IPS-18c (cell line): ENCODE measurements around the gene PYGB.

ENCODE experiments used
- H3K4me3 ChIP-seq: 2 replicates; pipeline ENCODE4 v1.7.0; 2013; ENCODE audit warnings: low read depth, mild to moderate bottlenecking, low read length, moderate library complexity; ENCODE audit not compliant: insufficient read depth
- H3K9me3 ChIP-seq: one replicate; pipeline ENCODE4 v1.6.1; 2013; ENCODE audit warnings: mild to moderate bottlenecking, low read length, moderate library complexity; ENCODE audit not compliant: control insufficient read depth, insufficient read depth

PYGB gene

GRCh38 chr20:25271486-25272222 lies 23.8 kb downstream of the PYGB start:
- no peak overlapping the region for H3K4me3 ChIP-seq

DNA sequence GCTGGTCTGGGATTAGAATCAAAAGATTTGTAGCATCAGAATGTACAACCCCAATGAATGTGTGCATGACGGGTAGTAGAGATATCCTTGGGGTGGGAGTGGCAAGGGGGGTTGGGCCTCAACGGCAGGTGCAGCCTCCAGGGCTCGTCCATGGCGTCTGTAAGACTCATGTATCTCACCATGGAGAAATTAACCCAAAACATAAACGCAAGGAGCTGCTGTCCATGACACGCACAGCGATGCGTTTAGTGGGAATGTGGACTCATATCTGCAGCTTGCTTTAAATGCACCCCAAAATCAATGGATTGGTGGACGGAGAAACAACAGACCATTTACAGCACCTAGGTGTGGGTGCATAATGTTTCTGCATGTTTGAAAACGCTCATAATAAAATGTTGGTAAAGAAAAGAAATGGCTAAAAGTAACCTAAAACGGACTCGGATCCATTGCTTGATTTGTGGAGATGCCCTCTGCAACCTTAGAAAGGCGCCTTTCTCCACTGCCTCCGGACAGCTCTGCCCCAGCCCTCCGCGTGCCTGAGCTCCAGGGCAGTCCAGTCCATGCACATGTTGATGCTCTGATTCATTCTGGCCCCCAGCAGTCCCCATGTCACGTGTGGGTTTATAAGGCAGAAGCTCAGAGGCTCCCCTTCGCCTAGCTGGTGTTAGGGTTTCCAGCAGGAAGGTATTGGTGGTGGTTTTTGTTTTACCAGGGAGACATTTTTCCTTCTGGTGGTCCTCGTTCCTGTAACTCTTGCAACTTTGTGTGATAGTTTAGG lies 24.5 kb downstream of the PYGB start:
- H3K9me3 ChIP-seq: no peaks in the 10 kb centered on the region
- no peak overlapping the region for H3K4me3 ChIP-seq

More at GRCh38 chr20:25271486-25272222, 23.8 kb downstream of the PYGB start:
- H3K9me3 ChIP-seq: no peaks in the 10 kb centered on the region

DNA sequence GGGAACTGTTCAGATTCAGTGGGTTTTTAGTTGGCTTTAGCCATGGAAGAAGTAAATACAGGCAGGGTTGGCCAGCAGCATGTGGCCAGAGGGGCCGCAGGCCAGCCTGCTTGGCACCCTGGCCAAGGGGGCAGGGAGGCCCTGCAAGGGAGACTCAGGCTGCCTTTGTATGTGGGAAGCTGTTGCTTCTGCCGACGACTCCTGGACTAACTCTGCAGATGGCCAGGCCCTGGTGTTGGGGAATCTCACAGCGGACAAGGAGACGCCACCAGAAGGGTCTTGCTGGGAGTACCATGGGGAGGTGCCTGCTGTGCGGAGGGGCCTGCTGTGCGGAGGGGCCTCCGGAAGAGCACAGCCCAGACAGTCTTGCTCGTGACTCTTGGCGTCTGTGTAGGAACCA lies 25.2 kb downstream of the PYGB start:
- no peak overlapping the region for H3K4me3 ChIP-seq
- H3K9me3 ChIP-seq: no peaks in the 10 kb centered on the region

DNA sequence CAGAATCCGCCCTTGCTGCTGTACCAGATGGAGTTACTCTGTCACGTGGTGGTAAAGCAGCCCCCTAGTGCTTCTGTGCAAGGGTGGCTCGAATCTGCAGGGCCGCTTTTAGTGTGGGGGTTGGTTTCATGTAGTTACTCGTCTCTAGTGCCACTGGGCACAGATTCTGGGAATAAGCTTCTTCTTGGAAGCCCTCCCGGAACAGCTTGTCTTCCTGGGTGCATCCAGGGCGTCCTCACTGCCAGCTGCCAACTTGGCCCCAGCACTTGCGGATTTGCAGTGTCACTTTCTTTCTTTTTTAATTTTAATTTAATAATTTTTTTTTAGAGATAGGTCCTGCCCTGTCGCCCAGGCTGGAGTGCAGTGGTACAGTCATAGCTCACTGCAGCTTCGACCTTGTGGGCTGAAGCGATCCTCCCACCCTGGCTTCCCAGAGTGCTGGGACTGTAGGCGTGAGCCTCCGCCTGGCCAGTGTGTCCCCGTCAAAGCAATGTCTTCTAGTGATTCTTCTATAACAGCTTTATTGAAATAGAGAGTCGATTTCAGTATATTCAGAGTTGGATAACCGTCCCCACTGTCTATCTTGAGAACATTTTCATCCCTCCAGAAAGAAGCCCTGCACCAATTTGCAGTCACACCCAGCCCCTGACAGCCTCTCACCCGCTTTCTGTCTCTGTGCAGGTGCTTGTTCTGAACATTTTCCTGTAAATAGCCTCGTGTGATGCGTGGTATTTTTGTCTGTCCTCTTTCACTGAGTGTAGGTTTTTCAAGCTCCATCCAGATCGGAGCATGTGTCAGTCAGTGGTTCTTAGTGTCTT lies 25.9 kb downstream of the PYGB start:
- Histone ChIP-seq H3K4me3 (no peak overlapping the region), H3K9me3 (no peaks in the 10 kb centered on the region)

- no peaks in the 10 kb centered on the region for H3K9me3 ChIP-seq
Measured at GRCh38 chr20:25274481-25274880, 26.6 kb downstream of the PYGB start.

GRCh38 chr20:25274891-25275812 lies 27.3 kb downstream of the PYGB start:
- no peaks in the 10 kb centered on the region for H3K9me3 ChIP-seq

More at GRCh38 chr20:25274481-25274880, 26.6 kb downstream of the PYGB start:
- H3K4me3 ChIP-seq: no peak overlapping the region

DNA sequence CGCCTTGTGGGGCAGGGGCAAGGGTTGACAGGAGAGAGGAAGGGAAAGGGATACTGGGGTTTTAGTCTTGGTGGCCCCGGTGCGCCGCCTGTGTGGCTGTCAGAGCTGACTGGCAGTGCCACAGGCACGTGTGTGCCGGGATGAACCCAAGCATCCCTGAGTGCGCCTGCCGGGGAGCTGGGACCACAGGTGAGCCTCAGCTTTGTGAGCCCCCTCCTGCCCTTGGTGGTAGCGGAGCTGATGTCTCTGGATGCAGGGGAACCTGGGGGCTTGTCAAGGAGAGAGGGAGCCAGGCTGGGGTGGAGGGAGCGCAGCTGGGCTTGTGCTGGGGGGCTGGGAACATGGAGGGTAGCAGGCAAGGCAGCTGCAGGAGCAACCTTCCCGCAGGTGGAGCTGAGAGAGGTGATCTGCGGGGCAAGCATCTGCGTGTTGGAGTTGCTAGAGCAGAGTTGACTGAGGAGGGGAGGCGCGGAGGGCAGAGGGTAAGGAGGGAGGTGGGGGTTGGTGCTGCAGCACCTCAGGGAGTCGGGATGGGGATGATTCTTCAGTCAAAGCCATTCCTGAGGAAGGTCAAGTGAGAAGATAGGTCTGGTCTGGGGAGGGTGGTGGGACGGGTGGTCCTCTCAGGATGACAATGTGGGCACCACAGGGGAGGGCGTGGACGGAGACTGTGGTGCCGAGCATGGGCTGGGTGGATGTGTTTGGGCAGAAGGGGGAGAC lies 28.1 kb downstream of the PYGB start:
- Histone ChIP-seq H3K4me3 (no peak overlapping the region), H3K9me3 (no peaks in the 10 kb centered on the region)

More at GRCh38 chr20:25274891-25275812, 27.3 kb downstream of the PYGB start:
- no peak overlapping the region for H3K4me3 ChIP-seq

DNA sequence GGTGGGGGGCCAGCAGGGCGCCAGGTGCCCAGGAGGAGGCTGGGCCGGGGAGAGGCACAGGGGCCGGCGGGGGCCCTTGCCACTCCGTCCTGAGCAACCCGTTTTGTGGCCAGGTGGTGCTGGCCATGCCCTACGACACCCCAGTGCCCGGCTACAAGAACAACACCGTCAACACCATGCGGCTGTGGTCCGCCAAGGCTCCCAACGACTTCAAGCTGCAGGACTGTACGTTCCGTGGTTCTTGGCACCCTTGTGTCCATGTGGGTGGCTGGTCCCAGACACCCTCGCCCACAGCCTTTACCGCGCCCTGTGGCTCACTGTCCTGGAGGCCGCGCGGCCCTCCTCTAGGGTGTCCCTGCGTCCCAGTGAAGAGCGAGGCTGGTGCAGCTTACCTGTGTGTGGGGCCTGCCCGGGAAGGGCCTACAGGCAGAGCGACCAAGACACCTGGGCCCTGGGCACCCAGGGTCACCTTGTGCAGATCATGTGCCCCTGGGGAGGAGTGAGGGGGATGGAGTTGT lies 28.7 kb downstream of the PYGB start:
- Histone ChIP-seq H3K4me3 (no peak overlapping the region), H3K9me3 (no peaks in the 10 kb centered on the region)

DNA sequence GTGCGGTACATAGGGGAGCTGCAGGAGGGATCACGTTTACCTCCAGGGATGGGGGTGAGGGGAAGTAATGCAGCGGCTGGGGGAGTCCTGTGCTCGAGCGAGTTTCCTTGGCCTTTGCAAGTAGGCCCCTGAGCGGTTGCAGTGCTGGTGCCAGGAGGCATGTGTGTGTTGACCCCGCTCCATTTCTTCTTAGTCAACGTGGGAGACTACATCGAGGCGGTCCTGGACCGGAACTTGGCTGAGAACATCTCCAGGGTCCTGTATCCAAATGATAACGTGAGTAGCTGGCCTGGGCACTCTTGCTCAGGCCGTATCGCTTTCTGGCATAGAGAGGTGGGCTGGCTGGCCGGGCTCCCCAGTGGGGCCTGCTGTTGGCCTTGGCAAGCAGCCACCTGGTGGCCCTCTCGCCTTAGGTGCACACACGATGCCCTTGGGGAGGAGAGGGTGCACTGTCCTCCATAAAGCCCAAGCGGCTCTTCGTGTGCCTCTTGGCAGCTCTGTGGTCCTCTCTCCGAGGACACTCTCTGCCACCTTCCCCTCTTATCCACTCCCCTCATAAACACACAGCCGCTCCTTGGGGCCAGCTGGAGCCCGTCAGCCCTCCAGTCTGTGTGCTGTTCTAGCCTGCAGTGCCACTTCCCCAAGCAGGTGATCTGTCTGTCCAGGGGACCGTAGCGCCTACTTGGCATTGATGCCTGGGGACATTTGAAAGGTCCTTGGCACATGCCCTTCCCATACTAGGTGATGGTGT lies 29.3 kb downstream of the PYGB start:
- Histone ChIP-seq H3K9me3 (no peaks in the 10 kb centered on the region), H3K4me3 (no peak overlapping the region)

GRCh38 chr20:25277941-25278521 lies 30.1 kb downstream of the PYGB start:
- Histone ChIP-seq H3K9me3 (no peaks in the 10 kb centered on the region), H3K4me3 (no peak overlapping the region)

DNA sequence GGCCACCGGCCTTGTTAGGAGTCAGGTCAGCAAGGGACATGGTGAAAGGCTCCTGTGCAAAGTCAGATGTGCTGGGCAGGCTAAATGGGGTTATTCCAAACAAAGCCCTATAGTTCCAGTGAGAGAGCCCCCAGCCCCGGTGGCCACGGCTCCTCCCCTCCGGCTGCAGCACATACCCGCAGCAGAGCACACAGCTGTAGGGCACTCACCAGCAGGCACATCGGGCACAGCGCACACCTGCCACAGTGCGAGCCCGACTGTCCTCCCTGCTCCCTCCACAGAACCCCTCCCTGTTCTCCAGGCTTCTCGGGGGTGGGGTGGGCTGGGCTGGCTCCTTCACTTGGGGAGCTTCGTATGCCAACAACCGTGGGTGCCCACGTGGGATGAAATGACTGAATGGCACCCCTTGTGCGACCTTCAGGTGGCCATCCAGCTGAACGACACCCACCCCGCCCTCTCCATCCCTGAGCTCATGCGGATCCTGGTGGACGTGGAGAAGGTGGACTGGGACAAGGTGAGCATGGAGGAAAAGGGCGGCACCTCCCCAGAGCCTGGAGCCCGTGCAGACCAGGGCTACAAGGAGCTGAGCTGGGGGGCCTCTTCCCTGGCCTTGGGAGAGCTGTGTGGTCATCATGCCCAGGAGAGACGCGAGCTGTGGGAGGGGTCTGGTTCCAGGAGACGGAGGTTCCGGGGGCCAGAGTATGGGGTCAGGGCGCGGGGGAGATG lies 30.9 kb downstream of the PYGB start:
- no peaks in the 10 kb centered on the region for H3K9me3 ChIP-seq
- no peak overlapping the region for H3K4me3 ChIP-seq

- H3K4me3 ChIP-seq: no peak overlapping the region
- no peaks in the 10 kb centered on the region for H3K9me3 ChIP-seq
Measured at GRCh38 chr20:25279403-25279802, 31.5 kb downstream of the PYGB start.

DNA sequence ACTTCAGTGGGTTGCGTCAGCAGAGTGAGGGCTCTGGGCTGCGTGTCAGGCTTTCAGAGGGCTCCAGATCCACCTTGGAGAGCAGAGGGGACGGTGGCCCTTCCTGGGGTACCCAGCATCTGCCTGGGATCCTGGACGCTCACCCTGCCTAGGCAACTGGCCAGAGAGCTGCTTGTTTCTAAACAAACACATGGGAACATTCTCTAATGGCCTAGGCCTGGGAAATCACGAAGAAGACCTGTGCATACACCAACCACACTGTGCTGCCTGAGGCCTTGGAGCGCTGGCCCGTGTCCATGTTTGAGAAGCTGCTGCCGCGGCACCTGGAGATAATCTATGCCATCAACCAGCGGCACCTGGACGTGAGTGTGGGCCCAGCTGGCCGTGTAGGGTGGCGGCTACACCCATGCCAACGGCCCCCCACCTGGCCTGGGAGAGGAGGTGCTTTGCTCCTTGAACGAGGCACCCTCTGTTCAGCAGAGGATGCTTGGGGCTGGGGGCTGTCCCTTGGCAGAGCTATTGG lies 32.2 kb downstream of the PYGB start:
- Histone ChIP-seq H3K9me3 (no peaks in the 10 kb centered on the region), H3K4me3 (no peak overlapping the region)
